MM.1S (cell line): ENCODE data around the gene AGO3.

Experiments
- EZH2 ChIP-seq: fragments of 300-600 bp; sonication (generic); optimal IDR thresholded peaks from 2 replicates; pipeline ENCODE3; 2017; ENCODE audit warnings: low read depth, mild to moderate bottlenecking, antibody characterized with exemption, low read length, mixed read lengths
- EZH2phosphoT487 ChIP-seq: fragments of 300-600 bp; sonication (generic); IDR thresholded peaks from 2 replicates; pipeline ENCODE4 v1.6.1; 2018; ENCODE audit warnings: antibody characterized with exemption, low read length
- TF ChIP-seq, protein P1 (sequence below): fragments of 300-600 bp; sonication (generic); IDR thresholded peaks from 2 replicates; pipeline ENCODE4 v1.5.1; 2016; ENCODE audit warnings: antibody characterized with exemption, low read length, mixed read lengths

DNA sequence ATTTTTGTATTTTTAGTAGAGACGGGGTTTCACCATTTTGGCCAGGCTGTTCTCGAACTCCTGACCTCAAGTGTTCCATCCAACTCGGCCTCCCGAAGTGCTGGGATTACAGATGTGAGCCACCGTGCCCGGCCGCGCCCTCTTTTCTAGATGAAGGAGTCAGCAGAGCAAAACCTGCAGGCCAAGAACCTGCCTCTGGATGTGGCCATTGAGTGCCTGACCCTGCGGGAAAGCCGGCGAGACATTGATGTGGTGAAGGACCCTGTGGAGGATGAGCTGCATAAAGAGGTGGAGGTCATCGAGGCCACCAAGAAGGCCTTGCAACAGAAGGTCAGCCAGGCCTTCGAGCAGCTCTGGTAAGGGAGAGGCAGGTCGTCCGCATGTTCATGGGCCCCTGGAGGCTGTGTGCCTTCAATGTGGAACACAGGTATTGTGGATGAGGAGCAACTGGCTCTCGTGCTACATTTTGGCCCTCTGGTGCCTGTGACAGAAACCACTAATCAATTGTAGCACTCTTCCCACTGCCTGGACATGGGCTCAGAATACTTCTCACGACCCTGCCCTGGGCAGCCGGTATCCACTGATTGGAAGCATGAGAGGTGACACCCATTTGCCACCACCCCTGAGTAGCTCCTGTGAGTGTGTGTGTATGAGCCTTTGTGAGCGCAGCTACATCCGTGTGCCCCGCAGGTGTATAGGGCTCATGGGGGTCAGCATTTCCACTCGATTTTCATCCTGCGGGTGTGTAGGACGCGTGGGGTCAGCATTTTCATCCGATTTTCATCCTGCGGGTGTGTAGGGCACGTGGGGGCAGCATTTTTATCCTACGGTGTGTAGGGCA is 155.0 kb downstream of the AGO3 start:
- TF ChIP-seq EZH2phosphoT487 = no peak
- TF ChIP-seq, protein P1, sequence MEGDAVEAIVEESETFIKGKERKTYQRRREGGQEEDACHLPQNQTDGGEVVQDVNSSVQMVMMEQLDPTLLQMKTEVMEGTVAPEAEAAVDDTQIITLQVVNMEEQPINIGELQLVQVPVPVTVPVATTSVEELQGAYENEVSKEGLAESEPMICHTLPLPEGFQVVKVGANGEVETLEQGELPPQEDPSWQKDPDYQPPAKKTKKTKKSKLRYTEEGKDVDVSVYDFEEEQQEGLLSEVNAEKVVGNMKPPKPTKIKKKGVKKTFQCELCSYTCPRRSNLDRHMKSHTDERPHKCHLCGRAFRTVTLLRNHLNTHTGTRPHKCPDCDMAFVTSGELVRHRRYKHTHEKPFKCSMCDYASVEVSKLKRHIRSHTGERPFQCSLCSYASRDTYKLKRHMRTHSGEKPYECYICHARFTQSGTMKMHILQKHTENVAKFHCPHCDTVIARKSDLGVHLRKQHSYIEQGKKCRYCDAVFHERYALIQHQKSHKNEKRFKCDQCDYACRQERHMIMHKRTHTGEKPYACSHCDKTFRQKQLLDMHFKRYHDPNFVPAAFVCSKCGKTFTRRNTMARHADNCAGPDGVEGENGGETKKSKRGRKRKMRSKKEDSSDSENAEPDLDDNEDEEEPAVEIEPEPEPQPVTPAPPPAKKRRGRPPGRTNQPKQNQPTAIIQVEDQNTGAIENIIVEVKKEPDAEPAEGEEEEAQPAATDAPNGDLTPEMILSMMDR = no peak
- TF ChIP-seq EZH2 = no peak
